Measurements from ENCODE around the gene CUL7.

The CUL7 gene

DNA sequence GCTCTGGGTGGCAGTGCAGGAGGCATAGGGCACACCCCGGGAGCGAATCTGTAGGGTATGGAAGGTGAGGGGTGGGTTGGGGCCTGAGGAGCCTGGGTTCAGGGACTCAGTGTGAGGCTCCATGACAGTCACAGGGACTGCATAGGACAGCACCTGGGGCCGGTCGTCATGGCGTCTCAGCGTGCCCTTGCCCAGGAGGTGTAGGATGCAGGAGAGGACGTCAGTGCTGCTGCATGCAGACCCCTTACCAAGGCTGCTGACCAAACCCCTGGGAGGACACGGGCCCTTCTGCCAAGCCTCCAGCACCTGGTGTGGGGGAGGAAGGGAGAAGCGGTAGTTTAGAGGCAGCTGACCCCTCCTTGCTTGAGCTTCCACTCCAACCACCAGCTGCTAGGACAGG, 15.9 kb downstream of the CUL7 start:
- no peak overlapping the region for H3K27ac ChIP-seq
- H3K27me3 ChIP-seq = no peaks in the 10 kb centered on the region
- H3K4me1 ChIP-seq (ENCODE audit: control insufficient read depth in 1 of 2, insufficient read depth in 1 of 2, low read depth in 1 of 2, low read length in 1 of 2) = no peaks in the 10 kb centered on the region
- H3K9me3 ChIP-seq = no peaks in the 10 kb centered on the region
- H3K36me3 ChIP-seq = peaks cover 90% of the 10 kb centered on the region
- no peak overlapping the region for H3K4me3 ChIP-seq (ENCODE audit: low read depth in 1 of 2, low read length in 1 of 2)
- TF ChIP-seq, protein P1, sequence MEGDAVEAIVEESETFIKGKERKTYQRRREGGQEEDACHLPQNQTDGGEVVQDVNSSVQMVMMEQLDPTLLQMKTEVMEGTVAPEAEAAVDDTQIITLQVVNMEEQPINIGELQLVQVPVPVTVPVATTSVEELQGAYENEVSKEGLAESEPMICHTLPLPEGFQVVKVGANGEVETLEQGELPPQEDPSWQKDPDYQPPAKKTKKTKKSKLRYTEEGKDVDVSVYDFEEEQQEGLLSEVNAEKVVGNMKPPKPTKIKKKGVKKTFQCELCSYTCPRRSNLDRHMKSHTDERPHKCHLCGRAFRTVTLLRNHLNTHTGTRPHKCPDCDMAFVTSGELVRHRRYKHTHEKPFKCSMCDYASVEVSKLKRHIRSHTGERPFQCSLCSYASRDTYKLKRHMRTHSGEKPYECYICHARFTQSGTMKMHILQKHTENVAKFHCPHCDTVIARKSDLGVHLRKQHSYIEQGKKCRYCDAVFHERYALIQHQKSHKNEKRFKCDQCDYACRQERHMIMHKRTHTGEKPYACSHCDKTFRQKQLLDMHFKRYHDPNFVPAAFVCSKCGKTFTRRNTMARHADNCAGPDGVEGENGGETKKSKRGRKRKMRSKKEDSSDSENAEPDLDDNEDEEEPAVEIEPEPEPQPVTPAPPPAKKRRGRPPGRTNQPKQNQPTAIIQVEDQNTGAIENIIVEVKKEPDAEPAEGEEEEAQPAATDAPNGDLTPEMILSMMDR (IDR thresholded peaks at IDR 0.05) = no peak

DNA sequence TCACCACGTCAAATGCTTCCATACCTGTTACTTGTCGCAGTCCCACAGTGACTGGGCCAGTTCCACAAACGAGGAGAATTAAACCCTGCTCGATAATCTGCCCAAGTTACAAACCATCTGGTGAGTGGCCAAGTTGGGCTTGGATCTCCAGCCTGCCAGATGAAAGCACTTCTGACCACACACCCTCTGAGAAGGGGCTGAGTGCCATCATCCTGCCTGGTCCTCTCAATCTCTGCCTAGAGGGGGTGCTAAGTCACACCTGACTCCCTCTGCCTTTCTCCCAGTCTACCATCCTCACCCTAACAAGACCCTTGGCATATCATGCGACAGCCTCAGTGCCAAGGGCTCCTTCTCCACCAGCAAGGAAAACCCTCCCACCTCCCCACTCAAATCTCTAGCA, 16.5 kb downstream of the CUL7 start:
- no peaks in the 10 kb centered on the region for H3K9me3 ChIP-seq
- H3K27ac ChIP-seq = no peak overlapping the region
- no peaks in the 10 kb centered on the region for H3K4me1 ChIP-seq (ENCODE audit: control insufficient read depth in 1 of 2, insufficient read depth in 1 of 2, low read depth in 1 of 2, low read length in 1 of 2)
- H3K4me3 ChIP-seq (ENCODE audit: low read depth in 1 of 2, low read length in 1 of 2) = no peak overlapping the region
- peaks cover 88% of the 10 kb centered on the region for H3K36me3 ChIP-seq
- H3K27me3 ChIP-seq = no peaks in the 10 kb centered on the region
- TF ChIP-seq, protein P1 (IDR thresholded peaks at IDR 0.05) = no peak

DNA sequence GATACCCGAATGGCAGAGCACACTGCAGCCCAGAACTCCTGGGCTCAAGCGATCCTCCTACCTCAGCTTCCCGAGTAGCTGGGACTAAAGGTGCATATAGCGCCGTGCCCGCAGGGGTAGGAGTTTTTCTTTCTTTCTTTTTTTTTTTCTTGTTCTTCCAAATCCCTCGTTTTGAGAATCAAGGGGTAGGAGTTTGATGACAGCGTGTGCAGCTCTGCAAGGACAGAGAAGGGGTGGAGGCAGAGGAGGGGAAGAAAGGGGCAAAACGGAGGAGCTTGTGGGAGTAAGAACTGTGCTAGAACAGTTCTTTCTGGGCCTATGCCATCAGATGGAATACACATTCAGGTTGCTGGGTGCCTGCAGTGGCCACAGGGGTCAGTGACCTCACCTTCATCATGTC, 16.9 kb downstream of the CUL7 start:
- no peak overlapping the region for H3K4me3 ChIP-seq (ENCODE audit: low read depth in 1 of 2, low read length in 1 of 2)
- H3K36me3 ChIP-seq = peaks cover 88% of the 10 kb centered on the region
- H3K27ac ChIP-seq = no peak overlapping the region

DNA sequence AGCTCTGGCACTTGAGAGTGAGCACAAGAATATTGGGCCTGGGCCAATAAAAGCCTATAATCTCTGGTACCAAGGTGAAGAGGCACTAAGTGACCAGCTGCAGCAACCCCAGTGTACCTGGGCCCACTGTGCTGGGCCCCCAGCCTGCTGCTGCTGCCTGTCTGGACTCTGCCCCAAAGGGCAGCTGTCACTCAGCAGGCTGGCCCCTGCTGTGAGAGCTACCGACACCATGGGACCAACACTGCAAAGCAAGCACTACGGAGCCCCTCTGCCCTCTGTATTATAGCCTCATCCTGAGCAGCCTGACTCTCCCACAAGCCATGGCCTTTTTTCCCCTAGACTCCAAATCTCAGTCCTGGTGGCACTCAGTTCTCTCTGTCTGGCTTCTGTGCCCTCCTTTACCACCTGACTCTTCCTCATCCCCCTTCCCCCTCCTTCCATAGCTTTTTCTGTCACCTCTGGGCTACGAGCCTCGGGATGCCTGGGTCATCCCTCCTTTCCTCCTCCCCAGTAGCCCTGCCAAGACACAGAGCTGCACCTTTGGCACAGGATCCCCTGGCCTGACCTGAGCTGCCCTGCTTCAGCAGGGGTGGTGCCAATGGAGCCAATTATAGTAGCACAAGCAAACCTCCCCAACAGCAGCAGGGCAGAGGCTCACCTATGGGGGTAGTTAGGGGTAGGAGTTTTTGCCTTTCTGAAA, 18.0 kb downstream of the CUL7 start:
- H3K36me3 ChIP-seq = peaks cover 83% of the 10 kb centered on the region
- no peak overlapping the region for H3K27ac ChIP-seq
- no peaks in the 10 kb centered on the region for H3K4me1 ChIP-seq (ENCODE audit: control insufficient read depth in 1 of 2, insufficient read depth in 1 of 2, low read depth in 1 of 2, low read length in 1 of 2)

More for the DNA sequence above, 16.9 kb downstream of the CUL7 start:
- Histone ChIP-seq H3K4me1 (ENCODE audit: control insufficient read depth in 1 of 2, insufficient read depth in 1 of 2, low read depth in 1 of 2, low read length in 1 of 2) (no peaks in the 10 kb centered on the region), H3K9me3 (no peaks in the 10 kb centered on the region), H3K27me3 (no peaks in the 10 kb centered on the region)
- TF ChIP-seq, protein P1 (IDR thresholded peaks at IDR 0.05) = no peak

DNA sequence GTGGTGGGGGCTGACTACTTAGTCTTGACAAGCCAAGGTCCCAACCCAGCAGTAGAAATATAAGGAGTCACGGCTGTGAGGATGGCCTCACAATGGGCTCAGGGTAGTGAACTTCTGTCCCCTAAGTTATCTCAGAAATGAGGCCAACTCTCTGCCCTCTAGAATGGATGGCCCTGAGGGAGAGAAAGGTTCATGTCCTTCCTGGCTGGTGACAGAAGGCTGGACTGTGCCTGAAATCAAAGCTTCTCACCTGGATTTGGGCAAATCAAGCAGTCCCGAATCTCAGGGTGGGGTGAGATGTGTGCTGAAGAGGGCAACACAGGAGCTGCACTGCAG, 19.5 kb downstream of the CUL7 start:
- H3K4me1 ChIP-seq (ENCODE audit: control insufficient read depth in 1 of 2, insufficient read depth in 1 of 2, low read depth in 1 of 2, low read length in 1 of 2) = no peaks in the 10 kb centered on the region
- TF ChIP-seq, protein P1 (IDR thresholded peaks at IDR 0.05) = no peak

More for the DNA sequence above, 18.0 kb downstream of the CUL7 start:
- Histone ChIP-seq H3K4me3 (ENCODE audit: low read depth in 1 of 2, low read length in 1 of 2) (no peak overlapping the region), H3K27me3 (no peaks in the 10 kb centered on the region), H3K9me3 (no peaks in the 10 kb centered on the region)
- TF ChIP-seq, protein P1 (IDR thresholded peaks at IDR 0.05) = no peak

More for the DNA sequence above, 19.5 kb downstream of the CUL7 start:
- H3K9me3 ChIP-seq = no peaks in the 10 kb centered on the region
- H3K36me3 ChIP-seq = peaks cover 85% of the 10 kb centered on the region
- H3K27ac ChIP-seq = no peak overlapping the region
- no peak overlapping the region for H3K4me3 ChIP-seq (ENCODE audit: low read depth in 1 of 2, low read length in 1 of 2)
- H3K27me3 ChIP-seq = no peaks in the 10 kb centered on the region

Measured in neutrophil (primary cell).